NB4 (cell line): Measurements from ENCODE around the gene SLC51B.

Experiments used
- DNase-seq: peaks from one replicate; pipeline ENCODE4 v3.0.0; 2010; ENCODE audit warnings: low read depth
- H3K4me3 ChIP-seq: one replicate; pipeline ENCODE4 v1.5.1; 2011; ENCODE audit warnings: mild to moderate bottlenecking, low read depth, low read length, moderate library complexity
- MYC ChIP-seq: IDR thresholded peaks from 2 replicates; pipeline ENCODE4 v1.6.1; 2011; ENCODE audit warnings: low read depth, low read length
- POLR2A ChIP-seq: IDR thresholded peaks from 2 replicates; pipeline ENCODE4 v1.6.1; 2011; ENCODE audit warnings: mild to moderate bottlenecking; ENCODE audit not compliant: insufficient read length; ENCODE audit errors: extremely low read depth
- TF ChIP-seq, protein P1 (sequence below): IDR thresholded peaks from one replicate; pipeline ENCODE4 v1.5.1; 2012; ENCODE audit warnings: low read depth, low read length
- TF ChIP-seq, protein P2 (sequence below): IDR thresholded peaks from 2 replicates; pipeline ENCODE4 v1.6.1; 2011; ENCODE audit warnings: low read depth, low read length

Gene SLC51B

DNA sequence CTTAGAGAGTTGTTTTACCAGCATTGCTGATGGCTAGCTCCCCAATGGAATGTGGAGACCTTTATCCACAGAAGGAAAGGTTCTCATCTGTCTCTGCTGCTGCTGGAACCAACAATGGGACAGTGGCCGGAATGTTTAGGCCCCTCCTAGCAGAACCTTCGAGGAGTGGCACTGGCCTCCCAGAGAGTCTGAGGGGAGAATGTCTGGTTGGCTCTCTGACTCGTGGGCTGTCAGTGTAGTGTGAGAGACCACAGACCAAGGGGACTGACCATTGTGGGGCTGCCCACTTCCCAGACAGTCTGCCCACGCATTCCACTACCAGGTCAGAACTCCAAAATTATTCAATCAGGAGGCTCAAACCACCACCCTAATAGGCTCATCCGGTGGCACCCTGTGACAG, 17.5 kb downstream of the SLC51B start:
- TF ChIP-seq, protein P1, sequence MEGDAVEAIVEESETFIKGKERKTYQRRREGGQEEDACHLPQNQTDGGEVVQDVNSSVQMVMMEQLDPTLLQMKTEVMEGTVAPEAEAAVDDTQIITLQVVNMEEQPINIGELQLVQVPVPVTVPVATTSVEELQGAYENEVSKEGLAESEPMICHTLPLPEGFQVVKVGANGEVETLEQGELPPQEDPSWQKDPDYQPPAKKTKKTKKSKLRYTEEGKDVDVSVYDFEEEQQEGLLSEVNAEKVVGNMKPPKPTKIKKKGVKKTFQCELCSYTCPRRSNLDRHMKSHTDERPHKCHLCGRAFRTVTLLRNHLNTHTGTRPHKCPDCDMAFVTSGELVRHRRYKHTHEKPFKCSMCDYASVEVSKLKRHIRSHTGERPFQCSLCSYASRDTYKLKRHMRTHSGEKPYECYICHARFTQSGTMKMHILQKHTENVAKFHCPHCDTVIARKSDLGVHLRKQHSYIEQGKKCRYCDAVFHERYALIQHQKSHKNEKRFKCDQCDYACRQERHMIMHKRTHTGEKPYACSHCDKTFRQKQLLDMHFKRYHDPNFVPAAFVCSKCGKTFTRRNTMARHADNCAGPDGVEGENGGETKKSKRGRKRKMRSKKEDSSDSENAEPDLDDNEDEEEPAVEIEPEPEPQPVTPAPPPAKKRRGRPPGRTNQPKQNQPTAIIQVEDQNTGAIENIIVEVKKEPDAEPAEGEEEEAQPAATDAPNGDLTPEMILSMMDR, result no peak
- TF ChIP-seq, protein P2, sequence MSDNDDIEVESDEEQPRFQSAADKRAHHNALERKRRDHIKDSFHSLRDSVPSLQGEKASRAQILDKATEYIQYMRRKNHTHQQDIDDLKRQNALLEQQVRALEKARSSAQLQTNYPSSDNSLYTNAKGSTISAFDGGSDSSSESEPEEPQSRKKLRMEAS, result no peak
- TF ChIP-seq POLR2A (no peak), MYC (no peak)
- DNase-seq, result no peak

DNA sequence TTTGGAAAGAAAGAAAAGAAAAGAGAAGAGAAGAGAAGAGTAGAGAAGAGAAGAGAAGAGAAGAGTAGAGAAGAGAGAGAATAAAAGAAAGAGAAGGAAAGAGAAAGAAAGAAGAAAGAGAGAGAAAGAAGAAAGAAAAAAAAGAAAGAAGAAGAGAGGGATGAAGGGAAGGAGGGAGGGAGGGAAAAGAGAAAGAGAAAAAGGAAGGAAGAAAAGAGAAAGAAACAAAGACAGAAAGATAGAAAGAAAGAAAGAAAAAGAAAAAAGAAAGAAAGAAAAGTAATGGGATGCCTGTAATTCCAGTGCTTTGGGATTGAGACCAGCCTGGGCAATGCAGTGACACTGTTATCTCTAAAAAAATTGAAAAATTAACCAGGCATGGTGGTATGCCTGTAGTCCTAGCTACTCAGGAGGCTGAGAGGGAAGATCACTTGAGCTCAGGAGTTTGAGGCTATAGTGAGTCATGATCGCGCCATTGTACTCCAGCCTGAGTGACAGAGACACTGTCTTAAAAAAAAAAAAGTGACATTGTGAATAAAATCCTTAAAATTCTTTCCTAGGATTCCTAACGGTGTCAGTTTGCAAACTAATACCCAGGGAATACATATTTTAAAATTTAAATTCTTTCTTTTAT, 20.9 kb downstream of the SLC51B start:
- H3K4me3 ChIP-seq, result no peak overlapping the region
- TF ChIP-seq POLR2A (no peak), MYC (no peak)
- TF ChIP-seq, protein P2, result no peak
- TF ChIP-seq, protein P1, result no peak
- DNase-seq, result no peak

More for the DNA sequence above, 17.5 kb downstream of the SLC51B start:
- H3K4me3 ChIP-seq, result no peak overlapping the region

DNA sequence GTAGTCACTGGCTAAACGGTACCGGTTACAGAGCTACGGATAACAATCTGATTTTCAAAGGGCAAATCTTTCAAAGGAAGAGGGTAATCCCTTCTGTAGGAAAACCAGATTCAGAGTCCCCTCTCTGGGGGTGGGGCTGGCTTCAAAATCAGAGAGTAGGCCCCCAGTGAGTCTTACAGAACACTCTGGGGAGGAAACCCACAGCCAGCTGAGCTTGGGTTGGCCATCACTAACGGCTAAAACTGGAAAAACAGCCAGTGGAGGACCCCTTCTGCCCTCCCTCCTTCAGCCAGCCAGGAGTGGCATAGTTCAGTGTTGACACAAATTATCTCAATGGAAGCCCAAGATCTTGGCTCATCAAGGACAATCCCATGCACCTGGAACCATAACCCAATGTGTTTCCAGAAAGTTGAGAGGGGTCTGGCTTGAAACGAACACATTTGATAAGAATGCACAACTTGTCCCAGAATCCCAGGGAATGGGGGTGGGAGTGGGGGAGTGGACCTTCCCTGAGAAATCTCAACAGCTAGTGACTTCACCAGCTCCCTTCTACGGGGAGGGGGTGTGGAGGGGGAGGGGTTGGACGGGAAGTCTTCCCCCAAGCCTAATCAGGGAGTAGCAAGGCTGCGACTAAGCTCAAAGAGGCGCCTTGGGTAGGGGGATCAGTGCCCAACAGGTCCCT, 21.6 kb downstream of the SLC51B start:
- no peak for DNase-seq
- H3K4me3 ChIP-seq, result no peak overlapping the region
- TF ChIP-seq POLR2A, result no peak
- TF ChIP-seq, protein P1, result no peak
- TF ChIP-seq, protein P2, result no peak

DNA sequence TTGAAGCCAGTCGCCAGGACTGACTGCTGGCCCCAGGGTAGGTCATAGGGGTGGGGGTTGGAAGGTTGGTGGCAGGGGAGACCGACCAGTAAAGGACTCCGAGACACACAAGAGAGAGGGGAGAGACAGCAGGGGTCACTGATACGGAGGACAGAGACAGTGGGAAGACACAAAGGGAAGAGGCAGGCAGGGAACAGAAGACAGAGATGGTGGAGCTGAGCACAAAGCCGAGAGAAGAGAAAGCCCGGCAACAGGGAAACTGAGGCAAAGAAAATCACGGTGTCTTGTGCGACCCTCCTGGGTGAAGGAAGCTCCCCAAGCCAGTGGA, 22.1 kb downstream of the SLC51B start:
- DNase-seq, result no peak
- no peak overlapping the region for H3K4me3 ChIP-seq
- no peak for TF ChIP-seq MYC
- TF ChIP-seq, protein P1, result no peak
- TF ChIP-seq, protein P2, result no peak
- no peak for TF ChIP-seq POLR2A

DNA sequence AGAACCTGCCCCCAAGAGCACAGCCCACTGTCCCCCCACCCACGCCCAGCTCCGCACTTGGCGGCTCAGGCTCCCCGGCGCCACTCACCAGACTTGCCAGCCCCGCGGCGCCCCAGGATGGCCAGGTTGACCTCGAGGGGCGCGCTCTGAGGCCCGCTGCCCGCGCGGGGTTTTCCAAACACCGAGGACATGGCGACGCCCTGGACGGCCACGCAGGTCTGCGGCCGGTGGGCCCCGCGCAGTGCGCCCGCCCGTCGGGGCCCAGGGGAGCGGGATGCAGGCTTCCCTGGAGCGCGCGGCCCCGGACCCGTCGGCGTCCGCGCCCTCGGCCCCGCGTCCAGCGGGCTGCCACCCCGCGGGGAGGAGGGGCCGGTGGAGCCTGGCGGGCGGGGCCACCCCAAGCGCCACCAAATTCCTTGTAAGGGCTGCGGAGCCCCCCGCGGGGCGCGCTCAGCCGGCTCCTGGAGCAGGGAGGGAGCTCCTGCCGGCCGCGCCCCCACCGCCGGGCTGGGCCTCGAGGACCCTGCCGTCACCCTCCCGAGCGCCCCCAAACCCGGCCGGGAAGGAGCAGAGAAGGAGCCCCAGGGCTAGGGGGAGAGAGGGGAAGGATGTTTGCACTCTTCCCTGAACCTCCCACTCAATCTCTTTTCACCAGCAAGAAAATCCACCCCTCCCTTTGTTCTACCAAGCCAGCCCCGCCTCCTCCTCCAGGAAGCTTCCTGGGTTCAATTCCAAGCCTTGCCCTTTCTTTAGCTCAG, 22.6 kb downstream of the SLC51B start, which contains the start of gene RASL12:
TSS of gene RASL12 (minus strand) at position 347 of the 758 bp plus-strand sequence. CDS start at position 191, 156 bp downstream.
- no peak within 1 kb of the TSS for H3K4me3 ChIP-seq
- no peak for TF ChIP-seq MYC
- no peak for DNase-seq

DNA sequence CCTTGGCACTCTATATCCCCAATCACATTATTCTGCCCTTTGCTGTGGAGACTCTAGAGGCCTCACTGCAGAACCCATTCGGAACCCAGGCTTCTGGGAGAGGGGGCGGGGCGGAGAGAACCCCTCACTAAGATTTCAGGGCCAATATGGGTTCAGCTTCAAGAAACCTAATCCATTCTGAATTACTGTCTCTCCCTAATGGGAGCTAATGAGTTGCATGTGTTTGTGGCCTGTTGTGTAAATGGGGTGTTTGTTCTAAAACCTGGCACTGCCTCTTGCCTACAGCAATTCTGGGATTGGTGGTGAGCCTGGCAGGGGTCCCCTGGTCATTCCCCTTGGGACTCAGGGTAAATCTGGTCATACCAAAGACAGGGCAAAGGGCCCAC, 23.2 kb downstream of the SLC51B start:
- DNase-seq, result no peak
- H3K4me3 ChIP-seq, result no peak overlapping the region
- TF ChIP-seq, protein P1, result no peak
- TF ChIP-seq MYC (no peak), POLR2A (no peak)
